Measurements from ENCODE around the gene FBXL15.

Gene FBXL15

GRCh38 chr10:102398172-102399020, 22.2 kb upstream of the FBXL15 start:
- DNase-seq (ENCODE audit: low read depth) = no peak

- peak; percentile 70 for DNase-seq (ENCODE audit: low read depth)
Measured at GRCh38 chr10:102399217-102400021, 21.2 kb upstream of the FBXL15 start.

GRCh38 chr10:102400076-102400475, 20.6 kb upstream of the FBXL15 start:
- DNase-seq (ENCODE audit: low read depth) = no peak

GRCh38 chr10:102400598-102401341, 19.9 kb upstream of the FBXL15 start:
- DNase-seq (ENCODE audit: low read depth) = no peak

- no peak for DNase-seq (ENCODE audit: low read depth)
Measured at GRCh38 chr10:102401342-102401654, 19.3 kb upstream of the FBXL15 start.

- no peak for DNase-seq (ENCODE audit: low read depth)
Measured at GRCh38 chr10:102401735-102402511, 18.7 kb upstream of the FBXL15 start.

- DNase-seq (ENCODE audit: low read depth) = no peak
Measured at GRCh38 chr10:102402512-102402896, 18.1 kb upstream of the FBXL15 start.

GRCh38 chr10:102403115-102403514, 17.5 kb upstream of the FBXL15 start:
- no peak for DNase-seq (ENCODE audit: low read depth)

GRCh38 chr10:102404361-102405107, 16.1 kb upstream of the FBXL15 start:
- no peak for DNase-seq (ENCODE audit: low read depth)

GRCh38 chr10:102405108-102405571, 15.5 kb upstream of the FBXL15 start:
- no peak for DNase-seq (ENCODE audit: low read depth)

- DNase-seq (ENCODE audit: low read depth) = no peak
Measured at GRCh38 chr10:102405632-102406031, 15.0 kb upstream of the FBXL15 start.

- no peak for DNase-seq (ENCODE audit: low read depth)
Measured at GRCh38 chr10:102406815-102407214, 13.8 kb upstream of the FBXL15 start.

- DNase-seq (ENCODE audit: low read depth) = no peak
Measured at GRCh38 chr10:102407425-102408130, 13.1 kb upstream of the FBXL15 start.

GRCh38 chr10:102408131-102408727, 12.4 kb upstream of the FBXL15 start:
- DNase-seq (ENCODE audit: low read depth) = no peak

GRCh38 chr10:102408728-102409603, 11.7 kb upstream of the FBXL15 start:
- no peak for DNase-seq (ENCODE audit: low read depth)

- no peak for DNase-seq (ENCODE audit: low read depth)
Measured at GRCh38 chr10:102409604-102410428, 10.8 kb upstream of the FBXL15 start.

GRCh38 chr10:102410429-102411073, 10.1 kb upstream of the FBXL15 start:
- DNase-seq (ENCODE audit: low read depth) = no peak

Data from stromal cell of bone marrow (primary cell).